ENCODE results near the gene AP2A2. TPM values are rescaled to one million over a fixed set of nuclear protein-coding genes. Genes with fewer than 3 reads are reported as not detected.

The AP2A2 gene
- total RNA-seq, 1 donor from 2014 or later: 120 TPM

GRCh38 chr11:924406-925157 is 1.1 kb upstream of the AP2A2 start:
- no peak for DNase-seq (ENCODE audit: low spot score)

DNA sequence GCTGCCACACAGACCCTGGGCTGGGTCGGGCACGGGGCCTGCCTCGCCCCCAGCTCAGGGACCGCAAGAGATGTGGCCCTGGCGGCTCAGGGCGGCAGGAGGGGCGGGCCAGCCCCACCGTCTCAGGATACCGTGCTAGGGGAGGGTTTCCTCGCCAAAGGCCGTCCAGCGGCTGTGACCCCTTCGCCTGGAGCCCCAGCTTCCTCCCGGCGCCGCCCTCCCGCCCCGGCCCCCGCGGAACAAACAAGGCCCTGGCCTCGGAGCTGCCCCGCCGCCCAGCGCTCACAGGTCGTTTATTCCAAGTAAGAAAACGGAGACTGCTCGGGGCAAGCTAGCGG is 543 bp upstream of the AP2A2 start:
- no peak for DNase-seq (ENCODE audit: low spot score)

GRCh38 chr11:926341-926916 is 759 bp downstream of the AP2A2 start:
- DNase-seq (ENCODE audit: low spot score): no peak

DNA sequence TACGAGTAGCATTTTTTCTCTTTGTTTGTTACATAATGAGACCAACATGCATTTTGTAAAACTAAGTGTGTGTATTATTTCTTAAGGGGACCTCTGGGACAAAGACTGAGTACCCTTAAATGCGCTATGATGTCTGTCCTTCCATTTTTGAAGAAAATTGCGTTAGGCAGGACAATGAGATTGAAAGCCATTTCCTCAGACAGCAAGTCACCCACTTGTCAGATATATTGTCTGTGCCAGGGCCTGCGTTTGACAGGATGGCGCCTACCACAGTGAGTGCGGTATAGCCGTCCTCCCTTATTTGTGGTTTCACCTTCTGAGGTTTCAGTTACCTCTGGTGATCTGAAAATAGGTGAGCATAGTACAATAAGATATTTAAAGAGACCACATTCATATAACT is 2.2 kb downstream of the AP2A2 start:
- no peak for DNase-seq (ENCODE audit: low spot score)

DNA sequence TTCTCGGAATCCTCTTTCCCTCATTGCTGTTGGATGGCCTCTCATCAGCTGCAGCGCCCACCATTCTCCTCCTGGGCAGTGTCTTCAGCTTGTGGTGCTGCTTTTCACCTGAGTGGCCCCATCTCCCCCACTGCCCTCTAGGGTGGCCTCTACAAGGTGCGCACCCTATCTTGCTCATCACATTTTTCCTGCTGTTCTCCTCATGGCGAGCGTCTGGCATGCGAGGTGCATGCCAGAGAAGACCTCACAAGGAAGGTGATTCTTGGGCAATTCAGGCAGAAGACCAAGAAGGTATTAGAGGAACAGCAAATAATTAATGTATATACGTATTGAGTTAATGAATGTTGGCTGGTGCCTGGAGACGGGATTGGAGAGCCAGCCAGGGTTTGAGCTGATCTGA is 3.1 kb downstream of the AP2A2 start:
- DNase-seq (ENCODE audit: low spot score): no peak

GRCh38 chr11:929405-929804 is 3.7 kb downstream of the AP2A2 start:
- no peak for DNase-seq (ENCODE audit: low spot score)

DNA sequence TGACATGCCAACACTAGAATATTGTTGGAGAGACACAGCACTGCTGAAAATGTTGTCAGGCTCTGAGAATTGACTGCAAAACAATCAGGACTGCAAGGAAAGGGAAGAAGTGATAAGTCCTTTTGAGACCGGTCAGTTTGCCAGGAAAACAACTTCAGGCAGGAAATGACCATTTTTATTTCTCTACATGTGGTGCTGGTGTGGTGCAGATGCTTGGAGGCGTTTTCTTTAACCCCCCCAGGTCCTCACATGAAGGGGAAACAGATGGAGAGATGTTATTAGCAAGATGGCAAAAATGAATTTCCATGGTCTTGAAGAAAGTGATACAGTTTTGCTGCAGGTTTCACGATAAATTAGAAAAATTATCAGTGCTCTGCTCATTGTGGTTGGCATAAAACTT is 5.7 kb downstream of the AP2A2 start:
- no peak for DNase-seq (ENCODE audit: low spot score)

GRCh38 chr11:932435-932834 is 6.8 kb downstream of the AP2A2 start:
- DNase-seq (ENCODE audit: low spot score): no peak

DNA sequence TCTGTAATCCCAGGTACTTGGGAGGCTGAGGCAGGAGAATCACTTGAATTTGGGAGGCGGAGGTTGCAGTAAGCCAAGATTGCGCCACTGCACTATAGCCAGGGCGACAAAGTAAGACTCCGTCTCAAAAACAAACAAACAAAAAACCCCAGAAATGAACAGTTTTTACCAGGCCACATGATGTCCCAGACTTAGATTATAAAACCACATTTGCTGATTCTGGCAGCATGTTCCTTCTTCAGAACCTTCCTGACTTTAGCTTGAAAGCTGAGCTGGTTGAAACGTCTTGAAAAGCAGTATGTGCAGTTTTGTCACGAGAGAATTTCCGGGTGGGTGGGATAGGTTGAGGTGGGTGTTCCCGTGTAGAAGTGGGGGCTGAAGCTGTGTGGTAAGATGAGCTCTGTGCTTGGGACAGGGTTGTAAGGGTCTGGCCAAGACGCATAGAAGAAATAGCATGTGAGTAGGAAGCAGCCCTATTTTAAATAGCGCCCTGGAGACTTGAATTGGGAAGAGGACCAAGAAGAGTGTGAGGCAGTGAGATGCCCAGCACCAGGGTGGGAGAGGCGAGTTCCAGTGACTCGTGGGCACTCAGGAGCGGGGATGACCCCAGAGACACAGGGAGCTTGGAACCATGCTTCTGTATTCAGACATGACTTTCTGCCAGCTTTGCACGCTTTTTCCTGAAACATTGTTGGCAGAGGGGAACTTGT is 7.6 kb downstream of the AP2A2 start:
- no peak for DNase-seq (ENCODE audit: low spot score)

DNA sequence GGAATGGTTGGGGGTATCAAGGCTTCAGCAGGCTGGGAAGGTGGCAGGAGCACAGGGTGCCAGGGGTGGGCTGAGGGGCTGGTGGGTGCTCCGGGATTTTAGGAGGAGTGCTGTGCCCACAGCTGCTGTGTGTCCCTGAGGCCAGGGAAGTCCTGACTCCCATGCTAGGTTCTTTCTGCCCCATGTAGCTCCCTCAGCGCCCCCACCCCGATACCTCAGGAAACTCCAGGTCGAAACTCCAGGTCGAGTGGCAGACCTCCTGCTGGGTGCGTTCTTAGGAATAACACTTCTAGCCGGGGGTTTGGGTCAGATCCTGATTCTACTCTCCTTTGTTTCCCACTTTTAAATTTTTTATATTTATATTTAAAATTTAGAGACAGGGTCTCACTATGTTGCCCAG is 8.3 kb downstream of the AP2A2 start:
- DNase-seq (ENCODE audit: low spot score): no peak

DNA sequence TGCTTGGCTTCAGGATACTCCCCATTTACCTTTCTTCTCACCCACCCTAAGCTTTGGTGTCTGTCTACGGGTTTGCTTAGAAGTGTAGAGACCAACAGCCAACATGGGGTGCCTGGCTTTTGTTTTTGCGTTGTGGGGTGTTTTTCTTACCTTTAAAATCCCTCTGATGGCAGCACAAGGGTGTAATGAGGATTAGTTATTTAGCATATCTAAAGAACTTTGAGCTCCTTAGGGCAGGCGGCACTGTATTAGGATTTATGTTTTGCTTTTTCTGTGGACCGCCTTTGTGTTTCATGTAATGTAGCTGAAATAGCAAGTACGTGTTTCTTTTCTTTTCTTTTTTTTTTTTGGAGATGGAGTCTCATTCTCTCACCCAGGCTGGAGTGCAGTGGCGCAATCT is 8.9 kb downstream of the AP2A2 start:
- no peak for DNase-seq (ENCODE audit: low spot score)

GRCh38 chr11:936199-936598 is 10.5 kb downstream of the AP2A2 start:
- no peak for DNase-seq (ENCODE audit: low spot score)

GRCh38 chr11:937841-938261 is 12.2 kb downstream of the AP2A2 start:
- DNase-seq (ENCODE audit: low spot score): no peak

GRCh38 chr11:940496-941135 is 14.9 kb downstream of the AP2A2 start:
- DNase-seq (ENCODE audit: low spot score): no peak

- no peak for DNase-seq (ENCODE audit: low spot score)
Observed at GRCh38 chr11:942823-943222, 17.2 kb downstream of the AP2A2 start.

DNA sequence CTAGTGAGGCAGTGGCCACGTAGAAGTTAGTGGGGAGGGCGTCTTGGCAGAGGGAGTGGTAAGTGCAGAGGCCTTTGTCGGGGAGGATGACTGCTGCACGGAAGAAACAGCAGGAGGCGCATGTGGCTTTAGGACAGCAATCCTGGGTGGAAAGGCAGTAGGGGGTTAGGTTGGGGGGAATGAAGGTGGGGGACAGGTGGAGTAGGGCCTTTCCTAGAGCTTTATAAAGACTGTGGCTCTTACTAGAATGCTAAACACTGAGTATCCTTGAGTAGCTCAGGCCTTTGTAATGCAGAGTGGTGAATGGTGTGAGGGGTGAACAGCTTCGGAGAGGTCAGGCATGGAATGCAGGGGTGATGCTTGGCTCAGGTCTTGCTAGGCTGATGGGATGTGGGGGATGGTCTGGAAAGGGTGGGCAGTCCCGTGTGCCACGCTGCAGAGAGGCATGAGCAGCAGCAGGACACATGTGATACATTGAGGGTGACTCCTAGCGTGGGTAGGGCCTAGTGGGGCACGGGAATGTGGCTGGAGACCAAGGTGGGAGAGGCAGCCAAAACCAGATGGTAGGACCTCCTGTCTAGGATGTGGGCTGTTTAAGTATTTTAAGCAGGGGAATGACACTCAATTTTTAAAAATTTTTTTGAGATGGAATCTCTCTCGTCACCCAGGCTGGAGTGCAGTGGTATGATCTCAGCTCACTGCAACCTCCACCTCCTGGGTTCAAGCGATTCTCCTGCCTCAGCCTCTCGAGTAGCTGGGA is 19.2 kb downstream of the AP2A2 start:
- no peak for DNase-seq (ENCODE audit: low spot score)

DNA sequence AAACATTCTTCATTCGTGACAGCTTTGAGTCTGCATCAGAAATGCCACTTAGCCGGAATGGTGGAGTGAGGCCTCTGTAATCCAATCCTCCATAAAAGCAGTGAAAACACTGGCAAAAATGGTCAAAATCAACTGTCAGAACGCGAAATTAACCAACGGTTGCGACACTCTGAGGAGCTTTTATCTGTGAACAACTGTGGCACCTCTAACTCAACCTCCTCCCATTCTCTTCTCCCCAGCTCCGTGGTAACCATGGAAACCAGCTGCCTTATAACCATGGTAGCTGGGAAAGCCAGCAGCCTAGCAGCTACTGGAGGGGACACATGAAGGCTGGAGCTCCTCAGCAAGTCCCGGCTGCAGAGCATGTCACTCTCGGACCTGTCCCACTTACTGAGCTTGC is 20.3 kb downstream of the AP2A2 start:
- DNase-seq (ENCODE audit: low spot score): no peak

- no peak for DNase-seq (ENCODE audit: low spot score)
Observed at GRCh38 chr11:947744-948143, 22.1 kb downstream of the AP2A2 start.

GRCh38 chr11:951507-951906 is 25.8 kb downstream of the AP2A2 start:
- no peak for DNase-seq (ENCODE audit: low spot score)

GRCh38 chr11:952406-953385 is 27.0 kb downstream of the AP2A2 start:
- DNase-seq (ENCODE audit: low spot score): no peak

Data from mesenteric fat pad (tissue), 1 donor.